T-helper 9 cell (primary cell): Measurements from ENCODE around the gene ESD.

Experiments used
- DNase-seq: peaks from one replicate; pipeline ENCODE4 v3.0.0-alpha.2; 2020

The ESD gene

DNA sequence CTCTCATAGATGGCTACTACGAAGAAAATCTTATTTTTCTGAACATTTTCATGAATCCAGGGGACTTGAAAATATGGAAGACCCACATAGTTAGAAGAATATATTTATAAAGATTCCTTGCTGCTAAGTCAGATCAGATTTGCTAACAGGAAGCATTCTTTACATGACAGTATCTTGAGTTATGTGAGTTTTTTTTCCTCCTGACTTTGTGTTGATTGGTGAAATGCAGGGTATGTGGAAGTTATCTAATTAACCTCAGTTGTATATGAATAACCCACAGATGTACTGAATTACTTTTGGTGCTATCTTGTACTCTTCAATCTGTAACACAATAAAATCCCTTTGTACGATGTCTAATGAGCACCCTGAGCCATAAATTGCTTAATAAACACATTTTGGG is 53.8 kb downstream of the ESD start:
- no peak for DNase-seq

DNA sequence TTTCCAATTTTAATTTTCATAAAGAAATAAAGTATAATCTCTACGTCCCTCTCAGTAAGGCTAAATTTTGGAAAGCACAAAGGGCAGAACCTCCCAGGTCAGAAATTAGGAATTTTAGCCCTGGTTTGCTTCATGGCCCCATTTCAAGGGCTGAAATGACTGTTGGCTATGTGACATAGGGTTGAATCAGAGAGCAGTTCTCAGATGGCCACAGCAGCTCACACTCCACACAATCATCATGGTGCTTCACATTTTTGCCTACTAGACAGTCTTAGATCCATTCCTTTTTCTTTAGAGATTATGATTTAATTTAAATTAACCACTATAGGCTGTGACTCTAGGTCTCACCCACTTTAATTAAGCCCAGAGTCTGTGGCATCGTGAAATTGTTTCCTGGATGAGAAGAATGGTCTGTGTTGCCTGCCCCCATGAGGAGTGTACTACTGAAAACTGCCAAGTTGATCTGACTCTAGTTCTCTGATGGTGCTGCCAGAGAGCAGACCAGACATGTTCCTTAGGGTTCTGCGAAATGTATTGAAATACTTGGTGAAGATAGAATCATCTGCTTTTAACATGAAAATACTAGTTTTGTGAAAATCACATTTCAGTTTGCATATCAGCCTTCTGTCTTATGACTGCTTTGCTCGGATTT is 57.4 kb downstream of the ESD start:
- no peak for DNase-seq

GRCh38 chr13:46738766-46739165 is 58.2 kb downstream of the ESD start:
- DNase-seq: no peak

DNA sequence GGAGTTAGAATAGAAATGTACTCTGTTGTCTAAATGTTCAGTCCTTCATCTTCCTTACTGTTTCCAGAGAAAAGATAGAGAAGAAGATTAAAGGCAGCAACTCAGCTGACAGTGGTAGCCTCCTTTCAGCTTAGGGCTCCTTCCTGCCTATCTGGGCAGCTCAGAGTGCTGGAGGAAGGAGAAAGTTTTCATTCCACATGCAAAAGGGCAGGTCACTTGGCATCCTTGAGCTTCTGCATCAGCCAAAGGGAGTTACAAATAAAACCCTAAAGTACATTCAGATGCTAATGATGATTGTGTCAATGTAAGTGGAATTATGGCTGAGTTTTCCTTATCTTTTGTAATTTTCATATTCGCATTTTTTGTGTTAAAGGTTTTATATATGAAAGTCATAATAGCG is 58.9 kb downstream of the ESD start:
- DNase-seq: no peak

DNA sequence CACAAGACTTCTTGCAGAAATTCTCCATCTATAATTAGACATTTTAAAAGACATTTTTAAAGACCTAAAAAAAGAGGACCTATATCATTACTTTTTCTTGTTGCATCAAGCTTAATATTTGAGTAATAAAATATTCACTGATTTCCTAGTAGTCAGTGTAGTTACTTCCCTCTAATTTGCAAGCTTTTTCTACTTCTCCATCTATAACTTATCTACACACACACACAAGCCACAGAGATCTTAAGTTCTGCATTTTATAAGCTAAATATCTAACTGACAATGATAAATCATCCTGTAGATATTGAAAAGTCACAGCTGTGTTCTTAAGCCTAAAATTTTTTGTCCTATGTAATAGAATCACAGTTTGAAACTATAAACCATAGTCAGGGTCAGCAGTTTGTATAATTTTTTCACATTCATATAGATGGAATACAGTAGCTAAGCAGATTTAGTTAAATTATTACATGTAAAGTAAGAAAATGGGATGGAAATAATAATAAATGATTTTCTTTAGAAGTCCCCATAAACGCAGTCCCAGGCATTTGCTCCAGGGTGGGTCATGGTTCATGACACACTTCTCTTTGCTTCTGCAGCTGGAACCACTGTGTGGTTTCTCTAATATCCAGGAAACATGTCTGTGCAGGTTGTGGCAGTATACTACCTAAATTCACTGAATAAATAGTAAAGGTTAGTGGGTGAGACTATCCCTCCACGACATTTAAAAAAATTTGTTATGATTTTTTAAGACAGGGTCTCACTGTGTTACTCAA is 60.2 kb downstream of the ESD start:
- no peak for DNase-seq

GRCh38 chr13:46735425-46735824 is 61.5 kb downstream of the ESD start:
- DNase-seq: no peak

- DNase-seq: no peak
These were observed 65.4 kb downstream of the ESD start for GRCh38 chr13:46731535-46731934.

DNA sequence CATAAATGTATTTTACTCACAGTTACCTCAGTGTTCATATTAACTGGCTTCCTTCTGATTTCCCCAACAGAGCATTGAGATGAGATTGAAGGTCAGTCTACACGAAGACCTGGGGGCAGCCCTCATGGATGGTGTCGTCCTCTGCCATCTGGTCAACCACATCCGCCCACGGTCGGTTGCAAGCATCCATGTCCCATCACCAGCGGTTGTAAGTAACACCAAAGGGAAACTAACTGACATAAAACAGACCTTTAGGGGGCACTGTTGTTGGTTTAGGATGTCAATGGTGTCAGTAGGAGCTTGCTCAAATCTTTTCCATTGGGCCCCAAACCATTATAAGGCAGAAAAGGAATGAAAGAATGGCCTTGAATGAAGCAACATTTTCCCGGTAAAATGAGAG is 68.2 kb downstream of the ESD start:
- no peak for DNase-seq

- no peak for DNase-seq
These were observed 70.6 kb downstream of the ESD start for GRCh38 chr13:46726347-46726746.
